ENCODE results near the gene PLEKHM1. TPM values are rescaled to one million over a fixed set of nuclear protein-coding genes. Genes with fewer than 3 reads are reported as not detected.

Gene PLEKHM1
- total and polyA plus RNA-seq, 2 donors (not counting 3 experiments of a cell fraction or from before 2014, with no cell fraction given): 29.7 to 52.0 TPM

DNA sequence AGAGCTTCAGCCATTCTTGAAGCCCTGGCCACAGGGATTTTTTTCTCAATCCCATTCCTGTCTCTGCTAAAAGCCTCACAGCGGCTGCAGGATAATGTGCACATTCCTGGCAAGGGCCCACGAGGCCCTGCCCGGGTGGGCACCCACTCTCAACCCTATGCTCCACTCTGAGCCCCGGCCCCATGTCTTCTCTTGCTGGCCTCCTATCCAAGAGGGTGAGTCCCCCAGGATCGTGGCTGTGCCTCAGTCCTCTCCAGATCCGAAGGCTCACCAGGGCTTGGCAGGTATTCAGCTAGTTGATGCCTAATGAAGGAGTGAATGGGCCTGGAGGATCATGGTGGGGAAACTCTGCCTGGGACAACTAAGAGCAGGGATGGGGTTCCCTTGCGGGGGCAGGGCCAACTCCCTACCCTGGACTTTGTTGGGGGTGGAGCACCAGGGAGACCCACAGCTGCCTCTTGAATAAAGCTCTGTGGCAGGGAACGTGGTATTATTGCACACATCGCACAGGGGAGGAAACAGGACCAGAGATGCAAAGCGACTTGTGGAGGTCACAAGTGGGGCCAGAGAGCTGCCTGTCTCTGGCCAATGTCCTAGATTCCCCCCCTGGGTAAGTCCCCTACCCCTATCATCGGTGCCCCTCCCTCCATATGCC, 63.2 kb downstream of the PLEKHM1 start:
- DNase-seq (ENCODE audit: low read depth, low spot score) (no peak), FAIRE-seq (no peak)
- Histone ChIP-seq H2AFZ (ENCODE audit: low read depth, low read length) (no peak overlapping the region), H3K79me2 (ENCODE audit: control insufficient read depth, insufficient read depth, low read length) (no peaks in the 10 kb centered on the region), H3K27ac (ENCODE audit: insufficient read depth, low read depth, low read length) (no peak overlapping the region), H3K4me3 (replicated peaks in 1 of 3; ENCODE audit: insufficient read depth in 1 of 3, low read depth in 1 of 3, low read length in 3 of 3) (no peak overlapping the region), H3K9ac (replicated peaks; ENCODE audit: extremely low read depth, insufficient read depth, low read length) (no peak overlapping the region), H3K4me1 (ENCODE audit: control insufficient read depth, extremely low read depth, insufficient read depth, low read length) (no peaks in the 10 kb centered on the region), H3K9me3 (replicated peaks; ENCODE audit: control insufficient read depth, insufficient read depth, low read length) (no peaks in the 10 kb centered on the region), H3K9me1 (replicated peaks; ENCODE audit: control insufficient read depth, extremely low read depth, insufficient read depth, low read length) (no peaks in the 10 kb centered on the region), H3K4me2 (ENCODE audit: insufficient read depth, low read length) (no peak overlapping the region), H4K20me1 (replicated peaks; ENCODE audit: control insufficient read depth, extremely low read depth, insufficient read depth, low read length) (no peaks in the 10 kb centered on the region), H3K36me3 (ENCODE audit: control insufficient read depth in 2 of 2, extremely low read depth in 1 of 2, insufficient read depth in 2 of 2, low read length in 2 of 2) (no peaks in the 10 kb centered on the region), H3K27me3 (ENCODE audit: control insufficient read depth in 2 of 2, insufficient read depth in 2 of 2, low read length in 2 of 2) (no peaks in the 10 kb centered on the region)
- CTCF ChIA-PET: interaction anchor here (0.7 to 4.1 kb wide), 3 partner anchors 32 to 208 kb away, joined by 3 to 22 read pairs (median 5); no protein-coding TSS in a partner anchor
- no TSS peak for BruUV-seq (replicated peaks)
- dilution Hi-C loops (cut with MboI; ENCODE audit: extremely low pct_ligation_motif_present, low sequenced_read_pairs) (no loop called here), intact Hi-C loops (cut with micrococcal nuclease) (no loop called here)
- POLR2A ChIA-PET: no interaction called here
- TF ChIP-seq MYC (IDR thresholded peaks at IDR 0.05; ENCODE audit: low read depth, low read length) (no peak), POLR2A (IDR thresholded peaks at IDR 0.05; ENCODE audit: low read depth, low read length) (no peak), EZH2 (IDR thresholded peaks at IDR 0.05; ENCODE audit: borderline replicate concordance, low read depth, low read length, severe bottlenecking) (no peak), GATA2 (IDR thresholded peaks at IDR 0.05; ENCODE audit: insufficient read depth, insufficient read length, low read depth, low read length) (no peak), POLR2AphosphoS5 (IDR thresholded peaks at IDR 0.05; ENCODE audit: insufficient read depth, low read depth, low read length) (no peak), FOS (IDR thresholded peaks at IDR 0.05; ENCODE audit: borderline replicate concordance, insufficient read depth, low read length) (no peak), JUN (IDR thresholded peaks at IDR 0.05; ENCODE audit: borderline replicate concordance, insufficient read depth, insufficient read length, low read depth) (no peak)
- TF ChIP-seq, protein P1, sequence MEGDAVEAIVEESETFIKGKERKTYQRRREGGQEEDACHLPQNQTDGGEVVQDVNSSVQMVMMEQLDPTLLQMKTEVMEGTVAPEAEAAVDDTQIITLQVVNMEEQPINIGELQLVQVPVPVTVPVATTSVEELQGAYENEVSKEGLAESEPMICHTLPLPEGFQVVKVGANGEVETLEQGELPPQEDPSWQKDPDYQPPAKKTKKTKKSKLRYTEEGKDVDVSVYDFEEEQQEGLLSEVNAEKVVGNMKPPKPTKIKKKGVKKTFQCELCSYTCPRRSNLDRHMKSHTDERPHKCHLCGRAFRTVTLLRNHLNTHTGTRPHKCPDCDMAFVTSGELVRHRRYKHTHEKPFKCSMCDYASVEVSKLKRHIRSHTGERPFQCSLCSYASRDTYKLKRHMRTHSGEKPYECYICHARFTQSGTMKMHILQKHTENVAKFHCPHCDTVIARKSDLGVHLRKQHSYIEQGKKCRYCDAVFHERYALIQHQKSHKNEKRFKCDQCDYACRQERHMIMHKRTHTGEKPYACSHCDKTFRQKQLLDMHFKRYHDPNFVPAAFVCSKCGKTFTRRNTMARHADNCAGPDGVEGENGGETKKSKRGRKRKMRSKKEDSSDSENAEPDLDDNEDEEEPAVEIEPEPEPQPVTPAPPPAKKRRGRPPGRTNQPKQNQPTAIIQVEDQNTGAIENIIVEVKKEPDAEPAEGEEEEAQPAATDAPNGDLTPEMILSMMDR (IDR thresholded peaks at IDR 0.05; ENCODE audit: extremely low read depth in 1 of 2, insufficient read depth in 1 of 2, low read depth in 1 of 2, low read length in 2 of 2): no peak
- TF ChIP-seq, protein P2, sequence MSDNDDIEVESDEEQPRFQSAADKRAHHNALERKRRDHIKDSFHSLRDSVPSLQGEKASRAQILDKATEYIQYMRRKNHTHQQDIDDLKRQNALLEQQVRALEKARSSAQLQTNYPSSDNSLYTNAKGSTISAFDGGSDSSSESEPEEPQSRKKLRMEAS (IDR thresholded peaks at IDR 0.05; ENCODE audit: insufficient read depth, insufficient read length): no peak

All from endothelial cell of umbilical vein (primary cell).